PC-9 (cell line): ENCODE measurements around the gene SLC32A1. TPM values are rescaled to one million over a fixed set of nuclear protein-coding genes. Genes with fewer than 3 reads are reported as not detected.

ENCODE experiments used
- Bru-seq: library from RNA; stranded (reverse); fragments of 400-500 nt; gene quantifications from one replicate; lab custom pipeline; 2021; lab: Mats Ljungman, UMichigan
- BruChase-seq, 2 experiments: library from RNA; stranded (reverse); fragments of 400-500 nt; gene quantifications; one replicate each; lab custom pipeline; 2021; lab: Mats Ljungman, UMichigan
- BruUV-seq: library from RNA; stranded (reverse); fragments of 400-500 nt; replicated peaks from 2 replicates; lab custom pipeline; 2021; lab: Mats Ljungman, UMichigan
- CTCF ChIA-PET: fragments of 300-600 bp; sonication (Branson Sonifier 250); formaldehyde crosslinking; loops from one replicate; lab custom pipeline; 2022; ENCODE audit warnings: antibody characterized with exemption; lab: Charles Lee
- POLR2A ChIA-PET: fragments of 300-600 bp; sonication (Branson Sonifier 250); formaldehyde crosslinking; loops from one replicate; lab custom pipeline; 2022; ENCODE audit warnings: antibody characterized with exemption; ENCODE audit not compliant: unreplicated experiment; lab: Charles Lee
- DNase-seq, 2 experiments: peaks; one replicate each; pipeline versions ENCODE4 v3.0.0 to v3.0.0-alpha.2; 2015 to 2022; ENCODE audit warnings: mixed read lengths in 1 of 2
- H2AFZ ChIP-seq: fragments of 200-600 bp; sonication (generic); 2 replicates; pipeline ENCODE4 v1.8.1; 2017; ENCODE audit warnings: antibody characterized with exemption
- H3F3A ChIP-seq: fragments of 200-600 bp; sonication (generic); 2 replicates; pipeline ENCODE4 v1.8.1; 2017; ENCODE audit warnings: antibody characterized with exemption, mild to moderate bottlenecking, low read depth; ENCODE audit not compliant: insufficient read depth
- H3K27ac ChIP-seq: fragments of 200-600 bp; sonication (generic); 2 replicates; pipeline ENCODE4 v1.6.1; 2016; ENCODE audit warnings: mixed run types
- H3K27me3 ChIP-seq: fragments of 200-600 bp; sonication (generic); 2 replicates; pipeline ENCODE4 v1.6.1; 2016; ENCODE audit warnings: low read depth, mixed run types; ENCODE audit not compliant: insufficient read depth
- H3K36me3 ChIP-seq: fragments of 200-600 bp; sonication (generic); 2 replicates; pipeline ENCODE4 v1.6.1; 2016; ENCODE audit warnings: low read depth, mixed run types
- H3K4me1 ChIP-seq: fragments of 200-600 bp; sonication (generic); replicated peaks from 2 replicates; pipeline ENCODE4 v1.6.1; 2016; ENCODE audit warnings: mixed run types; ENCODE audit not compliant: insufficient read depth
- H3K4me2 ChIP-seq: fragments of 200-600 bp; sonication (generic); 2 replicates; pipeline ENCODE4 v1.6.1; 2017; ENCODE audit warnings: mixed run types
- H3K4me3 ChIP-seq: fragments of 200-600 bp; sonication (generic); 2 replicates; pipeline ENCODE4 v1.6.1; 2016; ENCODE audit warnings: mixed run types
- H3K79me2 ChIP-seq: fragments of 200-600 bp; sonication (generic); 2 replicates; pipeline ENCODE4 v1.6.1; 2017; ENCODE audit warnings: low read depth, mixed run types
- H3K9me2 ChIP-seq: fragments of 200-600 bp; sonication (generic); 2 replicates; pipeline ENCODE4 v1.8.1; 2017; ENCODE audit warnings: mild to moderate bottlenecking; ENCODE audit not compliant: insufficient read depth
- H3K9me3 ChIP-seq: fragments of 200-600 bp; sonication (generic); 2 replicates; pipeline ENCODE4 v1.8.1; 2016; ENCODE audit warnings: low read depth; ENCODE audit not compliant: insufficient read depth
- H4K20me1 ChIP-seq: fragments of 200-600 bp; sonication (generic); 2 replicates; pipeline ENCODE4 v1.8.1; 2017; ENCODE audit not compliant: insufficient read depth
- CTCF ChIP-seq: fragments of 200-600 bp; sonication (generic); conservative IDR thresholded peaks from 2 replicates; pipeline ENCODE4 v1.6.1; 2017; ENCODE audit warnings: mixed run types, antibody characterized with exemption, mild to moderate bottlenecking, moderate library complexity
- EZH2 ChIP-seq: fragments of 200-600 bp; sonication (generic); IDR thresholded peaks from 2 replicates; pipeline ENCODE4 v1.8.0; 2017; ENCODE audit warnings: antibody characterized with exemption, low read depth
- intact Hi-C: fragments of 100-400 bp; cut with micrococcal nuclease; formaldehyde crosslinking; loops from one replicate; pipeline ENCODE4 v1.10.0; 2022; ENCODE audit not compliant: unreplicated experiment
- long read RNA-seq: library from polyadenylated mRNA; stranded (forward); transcript quantifications from one replicate; pipeline ENCODE4 v2.0.0, GENCODE V29; 2022
- total RNA-seq: library from RNA; stranded (reverse); gene quantifications from 2 replicates; pipeline ENCODE4 v1.2.3, GENCODE V29; 2021

The SLC32A1 gene, protein sequence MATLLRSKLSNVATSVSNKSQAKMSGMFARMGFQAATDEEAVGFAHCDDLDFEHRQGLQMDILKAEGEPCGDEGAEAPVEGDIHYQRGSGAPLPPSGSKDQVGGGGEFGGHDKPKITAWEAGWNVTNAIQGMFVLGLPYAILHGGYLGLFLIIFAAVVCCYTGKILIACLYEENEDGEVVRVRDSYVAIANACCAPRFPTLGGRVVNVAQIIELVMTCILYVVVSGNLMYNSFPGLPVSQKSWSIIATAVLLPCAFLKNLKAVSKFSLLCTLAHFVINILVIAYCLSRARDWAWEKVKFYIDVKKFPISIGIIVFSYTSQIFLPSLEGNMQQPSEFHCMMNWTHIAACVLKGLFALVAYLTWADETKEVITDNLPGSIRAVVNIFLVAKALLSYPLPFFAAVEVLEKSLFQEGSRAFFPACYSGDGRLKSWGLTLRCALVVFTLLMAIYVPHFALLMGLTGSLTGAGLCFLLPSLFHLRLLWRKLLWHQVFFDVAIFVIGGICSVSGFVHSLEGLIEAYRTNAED
- not detected in 2 replicates for total RNA-seq
- Bru-seq, nascent RNA: not detected
- BruChase-seq, experiment 1, labeled RNA remaining after a 2-hour chase: not detected
- BruChase-seq, experiment 2, labeled RNA remaining after a 6-hour chase: not detected
- long read RNA-seq: 0 reads

DNA sequence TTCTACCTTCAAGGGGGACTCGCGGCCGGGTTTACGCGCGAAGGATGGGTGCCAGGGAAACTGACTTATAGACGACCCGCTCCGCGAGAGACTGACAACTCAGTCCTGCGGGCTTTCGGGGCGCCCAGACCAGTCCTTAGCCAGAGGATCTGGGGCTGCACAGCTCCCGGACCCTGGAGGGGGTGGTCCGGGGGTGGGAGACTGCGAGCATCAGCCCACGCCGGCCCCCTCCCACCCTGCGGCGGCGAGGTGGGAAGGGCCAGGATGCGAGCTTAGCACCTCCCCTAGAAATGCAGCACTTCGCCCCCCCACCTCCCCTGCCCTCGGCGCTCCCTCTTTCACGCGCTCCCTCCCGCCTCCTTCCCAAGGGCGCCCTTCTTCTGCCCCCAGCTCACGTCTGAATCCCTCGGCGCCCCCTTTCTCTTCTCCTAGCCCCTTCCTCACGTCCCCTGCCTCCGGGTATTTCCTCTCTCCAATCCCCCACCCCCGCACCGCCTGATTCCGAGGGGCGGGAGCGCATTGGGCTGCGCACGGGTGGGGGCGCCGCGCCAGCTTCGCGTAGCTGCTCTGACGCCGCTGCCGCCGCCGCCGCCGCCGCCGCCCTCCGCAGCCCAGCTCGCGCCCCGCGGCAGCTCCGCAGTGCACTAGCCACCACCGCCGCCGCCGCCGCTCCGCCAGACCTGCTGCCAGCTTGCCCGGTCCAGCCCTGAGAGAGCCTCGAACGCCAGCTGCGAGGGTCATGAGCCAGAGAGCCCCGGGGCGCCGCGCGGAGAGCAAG is at the start of gene SLC32A1:
TSS of gene SLC32A1 (plus strand) at position 639 of the 778 bp plus-strand sequence. CDS start 239 bp downstream, outside the sequence.
- no peak within 1 kb of the TSS for H3K4me2 ChIP-seq

GRCh38 chr20:38674765-38675133 is 49.5 kb upstream of the SLC32A1 start:
- DNase-seq: no peak
- Histone ChIP-seq H3K4me1 (no peaks in the 10 kb centered on the region), H3K4me3 (no peak overlapping the region), H3K79me2 (no peaks in the 10 kb centered on the region), H3K4me2 (no peak overlapping the region), H3K9me3 (no peaks in the 10 kb centered on the region), H3K27ac (no peak overlapping the region), H3F3A (no peaks in the 10 kb centered on the region), H2AFZ (no peak overlapping the region), H3K36me3 (no peaks in the 10 kb centered on the region), H4K20me1 (no peaks in the 10 kb centered on the region), H3K27me3 (peaks cover 64% of the 10 kb centered on the region), H3K9me2 (no peaks in the 10 kb centered on the region)
- POLR2A ChIA-PET: no interaction called here
- CTCF ChIA-PET: no interaction called here
- intact Hi-C loops: no loop called here
- TF ChIP-seq EZH2 (no peak), CTCF (no peak)
- no TSS peak for BruUV-seq

More for the DNA sequence above, at the start of gene SLC32A1:
- no peaks in the 10 kb centered on the region for H3K4me1 ChIP-seq
- H3K4me3 ChIP-seq: no peak within 1 kb of the TSS
- no peaks in the 10 kb centered on the region for H3F3A ChIP-seq
- no peak for TF ChIP-seq CTCF
- no peak for TF ChIP-seq EZH2
- H3K9me3 ChIP-seq: no peaks in the 10 kb centered on the region
- no peaks in the 10 kb centered on the region for H3K79me2 ChIP-seq
- H4K20me1 ChIP-seq: no peaks in the 10 kb centered on the region
- no peak within 1 kb of the TSS for H3K27ac ChIP-seq
- no TSS peak for BruUV-seq
- no peaks in the 10 kb centered on the region for H3K9me2 ChIP-seq
- DNase-seq: no peak
- ChIA-PET CTCF (no interaction called here), POLR2A (interaction anchor here (0.6 kb wide), 1 partner anchor 795 kb away, joined by 3 read pairs; no protein-coding TSS in a partner anchor)
- no peaks in the 10 kb centered on the region for H3K36me3 ChIP-seq
- intact Hi-C loops: no loop called here
- no peak within 1 kb of the TSS for H2AFZ ChIP-seq
- H3K27me3 ChIP-seq: peaks cover 59% of the 10 kb centered on the region

GRCh38 chr20:38676576-38676975 is 47.7 kb upstream of the SLC32A1 start:
- no peak overlapping the region for H3K4me3 ChIP-seq
- TF ChIP-seq CTCF (no peak), EZH2 (no peak)
- H3K27ac ChIP-seq: no peak overlapping the region
- H2AFZ ChIP-seq: no peak overlapping the region
- H4K20me1 ChIP-seq: peaks cover 4% of the 10 kb centered on the region; the same call in 1 of the 2 replicates
- no peak overlapping the region for H3K4me2 ChIP-seq
- BruUV-seq: no TSS peak
- peaks cover 45% of the 10 kb centered on the region for H3K27me3 ChIP-seq
- intact Hi-C loops: no loop called here
- ChIA-PET POLR2A (no interaction called here), CTCF (no interaction called here)
- H3K4me1 ChIP-seq: no peaks in the 10 kb centered on the region
- H3K9me3 ChIP-seq: no peaks in the 10 kb centered on the region
- H3K36me3 ChIP-seq: no peaks in the 10 kb centered on the region
- H3K9me2 ChIP-seq: no peaks in the 10 kb centered on the region
- H3F3A ChIP-seq: no peaks in the 10 kb centered on the region
- no peak for DNase-seq
- no peaks in the 10 kb centered on the region for H3K79me2 ChIP-seq
